AG04450 (cell line): ENCODE measurements around the gene SPIRE1. TPM values are rescaled to one million over a fixed set of nuclear protein-coding genes. Genes with fewer than 3 reads are reported as not detected.

ENCODE experiments used
- CTCF ChIA-PET: fragments of 300-600, 350-600 bp; formaldehyde crosslinking; extraction: SDS; loops from one replicate; lab custom pipeline; 2022; ENCODE audit warnings: antibody characterized with exemption, inconsistent platforms; lab: Charles Lee
- POLR2A ChIA-PET: fragments of 350-600 bp; formaldehyde crosslinking; extraction: SDS; loops from one replicate; lab custom pipeline; 2021; ENCODE audit warnings: antibody characterized with exemption, inconsistent platforms; lab: Yijun Ruan, JAX
- DNase-seq: peaks from one replicate; pipeline ENCODE4 v3.0.0-alpha.2; 2011; ENCODE audit warnings: low read depth, low spot score
- H3K27ac ChIP-seq: one replicate; pipeline ENCODE4 v1.5.1; 2012; ENCODE audit warnings: low read depth, low read length, control low read depth
- H3K27me3 ChIP-seq: one replicate; pipeline ENCODE4 v1.6.0; 2012; ENCODE audit warnings: low read length; ENCODE audit not compliant: control insufficient read depth, insufficient read depth
- H3K4me3 ChIP-seq: 2 replicates; pipeline ENCODE4 v1.5.1; 2011; ENCODE audit warnings: mild to moderate bottlenecking, low read depth, low read length, control low read depth
- H3K9me3 ChIP-seq: 2 replicates; pipeline ENCODE4 v1.5.1; 2012; ENCODE audit warnings: low read length; ENCODE audit not compliant: control insufficient read depth, insufficient read depth
- CTCF ChIP-seq: IDR thresholded peaks from 2 replicates; pipeline ENCODE4 v1.5.1; 2011; ENCODE audit warnings: low read depth, low read length, control low read depth, inconsistent platforms
- polyA plus RNA-seq: library from polyadenylated mRNA; depleted of rRNA; stranded (reverse); fragments of >200 nt; gene quantifications from 2 replicates; pipeline ENCODE4 v1.2.3, GENCODE V29; 2011

Gene SPIRE1
- polyA plus RNA-seq, 1 experiment, result 22.2 TPM

- DNase-seq, result no peak
- no peaks in the 10 kb centered on the region for H3K27me3 ChIP-seq
- peak; percentile 31 for TF ChIP-seq CTCF
- CTCF ChIA-PET, result interaction anchor here (0.6 kb wide), 1 partner anchor 139 kb away, joined by 3 read pairs; no protein-coding TSS in a partner anchor
- H3K4me3 ChIP-seq, result no peak overlapping the region
- no peaks in the 10 kb centered on the region for H3K9me3 ChIP-seq
- POLR2A ChIA-PET, result interaction anchor here (0.5 to 0.7 kb wide), 2 partner anchors 89 to 154 kb away, joined by 3 read pairs; partner anchors contain the start of gene AFG3L2
- H3K27ac ChIP-seq, result no peak overlapping the region
These were observed 126.2 kb downstream of the SPIRE1 start for GRCh38 chr18:12531749-12532148.

GRCh38 chr18:12520442-12520992, 137.4 kb downstream of the SPIRE1 start:
- CTCF ChIA-PET, result interaction anchor here (0.6 kb wide), 1 partner anchor 24 kb away, joined by 3 read pairs; no protein-coding TSS in a partner anchor
- no peaks in the 10 kb centered on the region for H3K27me3 ChIP-seq
- H3K9me3 ChIP-seq, result no peaks in the 10 kb centered on the region
- POLR2A ChIA-PET, result no interaction called here
- no peak for DNase-seq
- no peak overlapping the region for H3K27ac ChIP-seq
- no peak for TF ChIP-seq CTCF
- no peak overlapping the region for H3K4me3 ChIP-seq

GRCh38 chr18:12518832-12519531, 138.9 kb downstream of the SPIRE1 start:
- Histone ChIP-seq H3K27me3 (no peaks in the 10 kb centered on the region), H3K4me3 (no peak overlapping the region), H3K27ac (no peak overlapping the region), H3K9me3 (no peaks in the 10 kb centered on the region)
- CTCF ChIA-PET, result interaction anchor here (0.6 to 0.8 kb wide), 2 partner anchors 127 to 128 kb away, joined by 3 read pairs; no protein-coding TSS in a partner anchor
- no peak for DNase-seq
- POLR2A ChIA-PET, result interaction anchor here (0.6 kb wide), 1 partner anchor 56 kb away, joined by 3 read pairs; no protein-coding TSS in a partner anchor
- no peak for TF ChIP-seq CTCF

- no peaks in the 10 kb centered on the region for H3K9me3 ChIP-seq
- POLR2A ChIA-PET, result no interaction called here
These were observed 139.6 kb downstream of the SPIRE1 start for GRCh38 chr18:12518326-12518725.

More at GRCh38 chr18:12518326-12518725, 139.6 kb downstream of the SPIRE1 start:
- CTCF ChIA-PET, result interaction anchor here (0.8 kb wide), 1 partner anchor 126 kb away, joined by 3 read pairs; no protein-coding TSS in a partner anchor
- DNase-seq, result no peak
- H3K27me3 ChIP-seq, result no peaks in the 10 kb centered on the region
- H3K4me3 ChIP-seq, result no peak overlapping the region
- TF ChIP-seq CTCF, result no peak
- H3K27ac ChIP-seq, result no peak overlapping the region
